ENCODE results near the gene SCO2.
A peak's percentile ranks its signal among the peaks of the same experiment; 100 is the strongest.

- peak; percentile 44 for TF ChIP-seq POLR2A (IDR thresholded peaks at IDR 0.05; ENCODE audit: borderline replicate concordance, extremely low read depth, insufficient read depth, insufficient read length)
- no peak; the same call in 1 of the 2 replicates for TF ChIP-seq CEBPB (IDR thresholded peaks at IDR 0.05; ENCODE audit: low read depth)
- TF ChIP-seq REST (IDR thresholded peaks at IDR 0.05; ENCODE audit: low read depth), result no peak
- TF ChIP-seq CTCF (IDR thresholded peaks at IDR 0.05 in 2 of 3, conservative IDR thresholded peaks at IDR 0.05 in 1 of 3; ENCODE audit: borderline replicate concordance in 1 of 3, insufficient read depth in 1 of 3, low read depth in 2 of 3, low read length in 2 of 3), result no peak
- peak; percentile 56; the same call in 1 of the 2 replicates for TF ChIP-seq SIN3A (IDR thresholded peaks at IDR 0.05; ENCODE audit: low read depth)
Measured at GRCh38 chr22:50507991-50508884, 17.2 kb downstream of the SCO2 start, which contains the start of gene NCAPH2.

Measured in HCT116 (cell line).